NB4 (cell line): ENCODE data around the gene MYL6.

ENCODE experiments used
- DNase-seq: peaks from one replicate; pipeline ENCODE4 v3.0.0; 2010; ENCODE audit warnings: low read depth
- H3K4me3 ChIP-seq: one replicate; pipeline ENCODE4 v1.5.1; 2011; ENCODE audit warnings: mild to moderate bottlenecking, low read depth, low read length, moderate library complexity
- CTCF ChIP-seq: IDR thresholded peaks from one replicate; pipeline ENCODE4 v1.5.1; 2012; ENCODE audit warnings: low read depth, low read length
- MAX ChIP-seq: IDR thresholded peaks from 2 replicates; pipeline ENCODE4 v1.6.1; 2011; ENCODE audit warnings: low read depth, low read length
- MYC ChIP-seq: IDR thresholded peaks from 2 replicates; pipeline ENCODE4 v1.6.1; 2011; ENCODE audit warnings: low read depth, low read length
- POLR2A ChIP-seq: IDR thresholded peaks from 2 replicates; pipeline ENCODE4 v1.6.1; 2011; ENCODE audit warnings: mild to moderate bottlenecking; ENCODE audit not compliant: insufficient read length; ENCODE audit errors: extremely low read depth

Gene MYL6

GRCh38 chr12:56122637-56123036 lies 35.5 kb upstream of the MYL6 start:
- no peak for DNase-seq
- no peak overlapping the region for H3K4me3 ChIP-seq

GRCh38 chr12:56124133-56124532 lies 34.0 kb upstream of the MYL6 start:
- no peak overlapping the region for H3K4me3 ChIP-seq
- no peak for DNase-seq
- TF ChIP-seq CTCF = no peak
- TF ChIP-seq MAX = no peak
- no peak for TF ChIP-seq MYC
- TF ChIP-seq POLR2A = no peak

More at GRCh38 chr12:56122637-56123036, 35.5 kb upstream of the MYL6 start:
- no peak for TF ChIP-seq POLR2A

GRCh38 chr12:56126732-56127239 lies 31.4 kb upstream of the MYL6 start:
- peak; percentile 83 for DNase-seq
- no peak for TF ChIP-seq MYC
- no peak for TF ChIP-seq MAX
- no peak for TF ChIP-seq POLR2A
- TF ChIP-seq CTCF = no peak
- peak overlapping the region; percentile 59 for H3K4me3 ChIP-seq

GRCh38 chr12:56127485-56127887 lies 30.7 kb upstream of the MYL6 start:
- H3K4me3 ChIP-seq = peak overlapping the region; percentile 59
- TF ChIP-seq MYC (no peak), MAX (no peak), POLR2A (no peak), CTCF (no peak)
- no peak for DNase-seq

- peak within 1 kb of the TSS; percentile 94 for H3K4me3 ChIP-seq
- TF ChIP-seq CTCF (no peak), MAX (peak; percentile 91), POLR2A (peak; percentile 92), MYC (peak; percentile 77)
- peak; percentile 100 for DNase-seq
These were observed 30.1 kb upstream of the MYL6 start, which contains the start of gene ESYT1 for GRCh38 chr12:56127888-56128669. Gene ESYT1, plus strand, starts transcription at chr12:56128267. Its CDS starts 53 bp downstream, at chr12:56128320.

GRCh38 chr12:56128670-56129205 lies 29.4 kb upstream of the MYL6 start:
- peak overlapping the region; percentile 94 for H3K4me3 ChIP-seq
- DNase-seq = peak; percentile 62
- TF ChIP-seq CTCF (no peak), POLR2A (no peak), MAX (no peak), MYC (no peak)
